GM12875 (cell line): ENCODE results near the gene ANXA6.

Experiments used
- H3K4me3 ChIP-seq: one replicate; pipeline ENCODE4 v1.5.1; 2011; ENCODE audit warnings: low read depth, low read length, control low read depth
- CTCF ChIP-seq: IDR thresholded peaks from 2 replicates; pipeline ENCODE4 v1.5.1; 2011; ENCODE audit warnings: low read depth, mild to moderate bottlenecking, control low read depth, inconsistent platforms, low read length, moderate library complexity, borderline replicate concordance; ENCODE audit not compliant: insufficient read depth

Gene ANXA6

GRCh38 chr5:151108566-151108965 lies 49.0 kb downstream of the ANXA6 start:
- TF ChIP-seq CTCF, result no peak

GRCh38 chr5:151107738-151108520 lies 49.6 kb downstream of the ANXA6 start:
- no peak for TF ChIP-seq CTCF
- H3K4me3 ChIP-seq, result no peak overlapping the region

More at GRCh38 chr5:151108566-151108965, 49.0 kb downstream of the ANXA6 start:
- H3K4me3 ChIP-seq, result no peak overlapping the region

- H3K4me3 ChIP-seq, result no peak overlapping the region
- no peak for TF ChIP-seq CTCF
These were observed 50.5 kb downstream of the ANXA6 start for GRCh38 chr5:151107084-151107483.

GRCh38 chr5:151106509-151106908 lies 51.1 kb downstream of the ANXA6 start:
- no peak overlapping the region for H3K4me3 ChIP-seq
- no peak for TF ChIP-seq CTCF

GRCh38 chr5:151106043-151106442 lies 51.5 kb downstream of the ANXA6 start:
- no peak for TF ChIP-seq CTCF
- H3K4me3 ChIP-seq, result no peak overlapping the region

GRCh38 chr5:151105561-151105960 lies 52.0 kb downstream of the ANXA6 start:
- H3K4me3 ChIP-seq, result no peak overlapping the region
- no peak for TF ChIP-seq CTCF

- H3K4me3 ChIP-seq, result no peak overlapping the region
- no peak for TF ChIP-seq CTCF
These were observed 52.8 kb downstream of the ANXA6 start for GRCh38 chr5:151104795-151105194.
